HG03095 (cell line): ENCODE measurements around the gene MDGA2.
A peak's percentile ranks its signal among the peaks of the same experiment; 100 is the strongest.
"Not testable (repeated sequence)": the region's sequence is repeated elsewhere in the genome, so short reads cannot be mapped to it uniquely, and the experiment has no call there.

Experiments
- ATAC-seq: cut with Tn5 transposase; IDR thresholded peaks from one replicate; pipeline ENCODE4 v1.9.1; 2021; ENCODE audit warnings: moderate library complexity; ENCODE audit not compliant: unreplicated experiment

MDGA2 gene

DNA sequence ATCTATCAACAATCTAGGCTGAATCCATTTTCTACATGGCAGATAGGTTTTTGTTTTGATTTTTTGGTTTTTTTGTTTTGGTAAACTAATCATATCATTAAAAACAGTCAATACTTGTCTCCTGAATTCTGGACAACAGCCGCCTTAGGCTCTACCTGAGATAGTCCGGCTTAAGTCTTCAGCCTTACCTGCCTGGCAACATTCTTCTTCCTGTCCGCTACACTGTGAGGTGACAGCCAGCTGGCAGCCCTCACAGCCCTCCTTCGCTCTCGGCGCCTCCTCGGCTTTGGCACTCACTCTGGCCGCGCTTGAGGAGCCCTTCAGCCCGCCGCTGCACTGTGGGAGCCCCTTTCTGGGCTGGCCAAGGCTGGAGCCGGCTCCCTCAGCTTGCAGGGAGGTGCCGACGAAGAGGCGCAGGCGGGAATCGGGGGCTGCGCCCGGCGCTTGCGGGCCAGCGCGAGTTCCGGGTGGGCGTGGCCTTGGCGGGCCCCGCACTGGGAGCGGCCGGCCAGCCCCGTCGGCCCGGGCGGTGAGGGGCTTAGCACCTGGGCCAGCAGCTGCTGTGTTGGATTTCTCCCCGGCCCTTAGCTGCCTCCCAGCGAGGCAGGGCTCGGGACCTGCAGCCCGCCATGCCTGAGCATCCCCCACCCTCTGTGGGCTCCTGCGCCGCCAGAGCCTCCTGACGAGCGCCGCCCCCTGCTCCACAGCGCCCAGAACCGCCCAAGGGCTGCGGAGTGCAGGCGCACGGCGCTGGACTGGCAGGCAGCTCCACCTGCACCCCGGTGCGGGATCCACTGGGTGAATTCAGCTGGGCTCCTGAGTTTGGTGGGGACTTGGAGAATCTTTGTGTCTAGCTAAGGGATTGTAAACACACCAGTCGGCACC lies 49.0 kb downstream of the MDGA2 start:
- no peak for ATAC-seq

DNA sequence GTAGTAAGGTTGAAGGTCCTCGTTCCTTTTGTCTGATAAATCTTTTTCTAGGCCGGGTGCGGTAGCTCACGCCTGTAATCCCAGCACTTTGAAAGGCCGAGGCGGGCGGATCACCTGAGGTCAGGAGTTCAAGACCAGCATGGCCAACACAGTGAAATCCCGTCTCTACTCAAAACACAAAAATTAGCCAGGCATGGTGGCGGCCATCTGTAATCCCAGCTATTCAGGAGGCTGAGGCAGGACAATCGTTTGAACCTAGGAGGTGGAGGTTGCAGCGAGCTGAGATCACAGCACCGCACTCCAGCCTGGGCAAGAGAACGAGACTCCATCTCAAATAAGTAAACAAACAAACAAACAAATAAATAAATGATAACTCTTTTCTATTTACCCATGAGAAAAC lies 51.3 kb downstream of the MDGA2 start:
- not testable (repeated sequence) for ATAC-seq

DNA sequence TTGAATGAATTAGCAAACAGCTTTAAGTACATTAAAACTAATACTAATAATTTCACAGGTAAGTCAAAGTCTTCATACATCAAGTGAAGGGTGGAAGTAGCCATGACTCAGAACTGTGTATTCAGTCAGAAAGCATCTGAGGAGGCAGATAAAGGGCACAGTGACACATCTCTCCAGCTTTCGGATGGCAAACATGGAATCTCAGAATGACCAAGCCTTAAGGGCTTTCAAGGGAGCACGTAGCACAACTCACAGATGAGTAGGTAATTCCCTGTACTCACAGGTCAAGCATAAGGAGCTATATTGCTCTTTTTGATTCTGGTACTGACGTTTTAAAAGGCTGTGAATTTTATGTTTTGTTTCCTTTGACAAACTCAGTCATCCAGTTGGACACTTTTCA lies 56.0 kb downstream of the MDGA2 start:
- no peak for ATAC-seq

DNA sequence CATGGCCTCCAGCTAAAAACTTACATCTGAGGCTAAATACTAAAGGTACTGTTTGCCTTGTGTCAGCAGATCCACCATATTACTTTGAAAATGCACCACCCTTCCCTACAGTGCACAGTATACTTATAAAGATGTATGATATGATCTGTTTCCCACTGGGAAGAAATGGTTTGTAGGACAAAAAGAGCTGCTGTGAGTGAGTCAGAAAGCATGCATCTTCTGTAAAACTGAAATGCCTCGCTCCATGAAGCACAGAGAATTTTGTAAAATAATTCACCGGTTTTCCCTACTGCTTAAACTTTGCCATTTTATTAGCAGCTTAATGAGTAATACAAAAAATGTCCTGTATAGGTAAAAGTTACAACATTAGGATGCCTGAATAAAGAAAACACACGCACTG lies 68.8 kb downstream of the MDGA2 start:
- ATAC-seq, result no peak

DNA sequence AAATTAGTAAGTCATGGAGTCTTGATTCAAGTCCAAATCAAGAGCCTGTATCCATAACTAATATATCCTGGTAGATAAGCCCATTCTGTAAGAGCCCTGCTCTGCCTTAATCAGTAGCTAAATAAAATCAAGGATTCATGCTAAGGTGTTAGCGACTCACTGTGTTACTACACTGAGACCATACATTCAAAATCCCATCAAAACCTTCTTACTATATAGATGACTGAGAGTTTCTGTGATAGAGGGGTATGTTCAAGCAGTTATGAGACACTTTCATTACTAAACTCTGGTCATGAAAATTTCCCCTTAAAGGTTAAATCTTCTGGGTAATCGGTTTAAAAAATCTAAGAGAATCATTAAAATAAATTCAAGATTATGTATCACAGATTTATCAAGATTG lies 78.5 kb downstream of the MDGA2 start:
- no peak for ATAC-seq

DNA sequence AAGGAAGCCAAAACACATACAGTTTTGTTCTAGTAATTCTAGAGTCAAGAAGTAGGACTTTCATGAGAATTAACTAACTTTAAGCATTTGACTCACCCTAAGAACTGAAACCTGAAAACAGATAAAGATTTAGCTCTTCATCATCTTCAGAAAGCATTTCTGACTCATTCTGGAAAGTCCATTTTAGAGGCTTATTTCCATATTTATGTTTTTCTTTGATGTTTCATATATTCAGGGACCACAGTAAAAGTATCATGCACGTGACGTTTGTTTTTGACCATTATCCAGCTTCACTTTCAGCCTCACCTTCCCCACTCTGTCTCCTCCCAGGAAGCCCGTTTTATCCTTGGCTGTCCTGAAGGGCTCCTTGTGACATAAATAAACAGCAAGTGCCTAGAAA lies 79.2 kb downstream of the MDGA2 start:
- ATAC-seq, result peak; percentile 86

DNA sequence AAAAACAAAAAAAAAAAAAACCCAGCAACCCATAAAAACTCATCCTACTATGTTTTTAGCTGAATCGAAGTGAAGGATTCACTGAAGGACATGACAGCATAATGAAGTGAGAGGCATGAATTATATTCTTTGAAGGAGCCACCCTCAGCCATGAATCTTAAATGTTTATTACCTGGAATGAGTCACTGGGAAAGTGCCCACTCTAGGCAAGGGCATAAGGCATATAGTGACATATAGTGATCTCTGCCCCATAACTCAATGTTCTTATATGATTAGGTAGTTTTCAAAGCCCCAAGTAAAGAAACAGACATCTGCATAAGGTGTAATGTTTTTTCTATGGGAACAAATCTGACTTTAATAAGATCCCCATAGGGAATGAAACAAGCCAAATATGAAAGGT lies 79.9 kb downstream of the MDGA2 start:
- ATAC-seq, result no peak

DNA sequence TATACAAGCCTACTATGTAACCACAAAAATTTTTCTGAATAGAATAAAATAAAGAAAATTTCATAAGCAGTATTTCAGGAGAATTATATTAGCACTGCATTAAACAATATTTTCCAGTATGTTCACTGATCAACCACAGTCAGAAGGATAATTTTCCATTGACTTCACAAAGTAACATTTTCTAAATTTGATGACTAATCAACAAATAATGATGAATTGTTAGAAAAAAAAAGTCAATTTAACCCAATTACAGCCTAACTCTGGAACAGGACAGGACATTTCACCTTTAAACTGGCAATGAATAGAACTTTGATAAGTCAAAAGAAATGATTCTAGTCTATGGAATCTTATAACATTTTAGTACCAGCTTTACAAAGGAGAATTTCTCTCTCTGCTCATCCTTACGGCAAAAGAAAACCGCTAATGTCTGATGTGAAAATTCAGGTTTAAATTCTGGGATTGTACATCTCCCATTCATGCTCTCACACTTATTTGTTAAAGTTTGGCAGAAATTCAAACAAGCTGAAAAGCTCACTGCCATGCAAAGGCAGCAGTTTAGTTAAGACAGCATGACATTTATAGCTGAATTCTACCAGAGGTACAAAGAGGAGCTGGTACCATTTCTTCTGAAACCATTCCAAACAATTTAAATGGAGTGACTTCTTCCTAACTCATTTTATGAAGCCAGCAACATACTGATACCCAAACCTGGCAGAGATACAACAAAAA lies 84.5 kb downstream of the MDGA2 start:
- no peak for ATAC-seq

DNA sequence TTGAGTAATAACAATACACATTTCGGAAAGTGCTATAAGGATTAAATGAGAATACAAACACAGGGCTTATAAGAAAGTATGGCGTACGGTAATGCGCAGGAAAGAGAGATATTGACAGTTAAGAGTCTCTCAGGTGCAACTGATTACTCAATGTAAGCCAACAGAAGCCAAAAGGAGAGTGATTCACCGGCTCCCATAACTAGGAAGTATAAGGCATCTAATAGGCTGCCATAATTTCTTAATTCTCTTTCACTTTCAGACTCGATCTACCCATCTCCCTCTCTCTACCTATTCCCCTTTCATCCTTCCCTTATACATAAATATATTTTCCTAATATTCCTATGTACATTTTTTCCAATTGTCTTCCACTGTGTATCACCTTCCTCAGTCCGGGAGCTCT lies 90.0 kb downstream of the MDGA2 start:
- no peak for ATAC-seq

DNA sequence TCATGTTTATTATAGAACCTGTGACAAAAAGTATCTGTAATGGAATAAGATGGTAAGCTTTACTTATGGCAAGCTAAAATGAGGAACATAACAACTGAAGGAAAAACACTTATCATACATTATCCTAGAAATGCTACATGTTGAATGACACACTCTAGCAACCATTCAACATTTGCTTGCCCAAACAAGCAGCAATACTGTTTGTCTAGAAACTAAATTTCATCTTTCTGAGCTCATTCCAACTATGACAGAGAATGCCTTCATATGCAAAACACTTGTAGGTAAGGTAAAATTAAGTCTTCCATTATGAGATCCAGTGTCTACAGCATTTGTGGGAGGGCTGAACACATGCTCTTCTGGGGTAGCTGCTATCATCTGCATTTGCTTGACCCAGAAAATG lies 108.1 kb downstream of the MDGA2 start:
- ATAC-seq, result no peak

DNA sequence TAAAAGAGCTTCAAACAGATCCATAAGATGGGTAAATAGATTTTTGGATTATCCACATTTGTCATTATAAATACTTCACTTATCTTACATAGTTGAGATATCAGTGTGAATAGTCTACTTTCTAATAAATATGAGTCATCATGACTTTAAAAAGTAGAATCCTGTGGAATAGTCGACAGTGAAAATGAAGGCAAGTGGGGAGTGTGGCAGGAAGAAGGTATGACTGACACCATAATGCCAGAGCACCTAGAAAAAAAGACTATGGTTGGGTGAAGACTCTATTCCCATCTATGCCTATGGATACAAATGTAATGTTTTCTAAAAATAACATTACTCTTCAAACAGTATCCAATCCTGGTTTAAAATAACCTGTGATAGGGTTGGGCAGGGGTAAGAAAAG lies 117.5 kb downstream of the MDGA2 start:
- ATAC-seq, result no peak

DNA sequence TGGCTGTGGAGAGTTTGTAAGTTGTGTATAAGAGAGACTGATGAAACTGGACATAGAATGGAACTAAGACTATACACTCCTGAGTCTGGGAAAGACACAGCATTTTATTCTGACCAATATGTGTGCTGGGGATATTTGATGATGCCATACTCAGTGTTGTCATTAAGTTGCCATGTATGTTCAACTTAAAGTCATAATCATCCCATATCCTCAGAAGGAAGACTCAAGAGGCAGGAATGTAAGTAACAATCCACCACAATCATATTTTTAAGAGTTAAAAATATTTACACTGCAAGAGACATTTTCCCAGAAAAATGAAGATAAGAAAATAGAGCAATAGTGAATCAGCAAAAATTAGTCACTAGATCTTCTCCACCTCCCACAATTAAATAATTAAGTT lies 120.1 kb downstream of the MDGA2 start:
- ATAC-seq, result no peak

DNA sequence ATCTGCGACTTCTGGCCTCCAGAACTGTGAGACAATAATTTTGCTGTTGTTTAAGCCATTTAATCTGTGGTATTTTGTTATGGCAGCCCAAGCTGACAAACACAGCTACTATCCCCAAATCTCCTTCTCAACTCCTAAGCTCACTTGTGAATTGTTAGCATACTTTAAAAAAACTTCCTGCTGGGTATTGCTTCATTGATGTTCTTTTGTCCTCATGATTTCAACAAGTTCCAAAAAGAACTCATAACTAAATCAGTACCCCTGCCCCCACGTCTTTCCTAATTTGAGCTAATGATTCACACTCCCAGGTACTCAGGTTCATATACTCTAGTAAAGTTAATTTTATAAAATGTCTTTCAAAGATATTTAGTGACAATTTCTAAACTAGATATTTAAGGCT lies 125.5 kb downstream of the MDGA2 start:
- no peak for ATAC-seq

DNA sequence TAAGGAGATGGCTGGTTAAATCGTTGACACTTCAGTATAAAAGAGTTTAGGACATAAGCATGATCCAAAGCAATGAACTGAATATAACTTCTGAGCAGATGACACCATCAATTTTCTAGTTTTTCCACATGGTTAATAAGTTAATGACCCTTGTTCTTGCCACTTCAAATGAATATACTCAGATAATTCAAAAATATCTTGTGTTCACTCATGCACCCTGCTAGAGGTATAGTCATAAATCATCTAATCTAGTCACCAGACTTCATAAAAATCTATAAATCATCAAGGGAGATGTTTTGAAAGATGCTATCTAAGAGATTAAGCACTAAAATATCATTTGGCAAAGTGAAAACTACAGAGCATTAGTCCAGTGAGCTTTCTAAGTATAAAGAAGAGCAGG lies 131.9 kb downstream of the MDGA2 start:
- ATAC-seq, result no peak

DNA sequence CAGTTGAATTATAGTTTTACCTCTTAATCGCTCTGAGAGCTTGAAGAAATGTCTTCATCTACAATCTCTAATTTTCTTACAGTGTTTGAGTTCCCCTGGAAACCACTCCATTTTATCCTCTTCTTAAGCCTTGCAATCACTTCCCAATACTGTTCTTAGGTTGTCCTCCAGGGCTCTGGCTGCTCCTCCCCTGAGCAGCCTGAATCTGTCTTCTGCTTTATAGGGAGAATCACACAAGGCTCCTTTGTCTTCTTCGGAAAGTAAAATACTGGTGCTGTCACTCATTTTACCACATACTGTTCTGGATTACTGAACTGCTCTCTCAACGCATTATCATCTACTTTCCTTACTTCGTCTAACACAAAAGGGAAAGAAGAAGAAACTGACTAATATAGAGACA lies 133.7 kb downstream of the MDGA2 start:
- no peak for ATAC-seq

DNA sequence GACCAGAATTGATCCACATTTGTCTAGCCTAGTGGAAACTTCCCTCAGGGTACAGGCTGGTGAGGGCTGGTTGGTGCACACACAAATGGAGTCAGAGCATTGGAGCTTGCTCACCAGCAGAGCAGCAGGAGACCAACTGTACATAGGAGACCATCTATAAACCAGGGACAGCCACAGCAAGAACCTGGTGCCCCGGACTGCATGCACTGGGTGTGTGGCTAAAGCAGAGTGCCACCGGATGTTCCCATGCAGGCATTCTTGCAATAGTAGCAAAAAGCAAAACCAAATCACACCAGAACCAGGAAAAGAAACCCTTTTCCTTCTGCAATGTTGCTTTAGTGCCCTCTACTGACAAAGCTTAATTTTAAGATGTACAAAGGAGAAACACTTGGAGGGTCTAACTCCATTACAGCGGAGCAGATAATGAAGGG lies 136.4 kb downstream of the MDGA2 start:
- ATAC-seq, result no peak

DNA sequence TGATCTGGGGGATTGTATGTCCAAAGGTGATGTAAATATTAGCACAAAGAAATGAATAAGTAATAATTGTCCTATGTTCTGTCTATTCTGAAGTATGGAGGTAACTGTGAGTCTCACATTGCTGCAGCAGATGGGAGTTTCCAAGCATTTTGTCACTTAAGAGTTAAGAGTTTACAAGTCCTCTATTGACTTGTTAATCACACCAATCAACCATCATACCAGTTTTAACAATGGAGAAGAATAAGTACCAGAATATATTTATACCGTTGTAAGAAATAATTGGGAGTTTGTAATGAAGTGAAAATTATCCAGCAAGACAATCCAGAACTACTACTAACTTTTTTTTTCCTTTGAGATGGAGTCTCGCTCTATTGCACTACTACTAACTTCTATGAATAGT lies 139.1 kb downstream of the MDGA2 start:
- no peak for ATAC-seq

DNA sequence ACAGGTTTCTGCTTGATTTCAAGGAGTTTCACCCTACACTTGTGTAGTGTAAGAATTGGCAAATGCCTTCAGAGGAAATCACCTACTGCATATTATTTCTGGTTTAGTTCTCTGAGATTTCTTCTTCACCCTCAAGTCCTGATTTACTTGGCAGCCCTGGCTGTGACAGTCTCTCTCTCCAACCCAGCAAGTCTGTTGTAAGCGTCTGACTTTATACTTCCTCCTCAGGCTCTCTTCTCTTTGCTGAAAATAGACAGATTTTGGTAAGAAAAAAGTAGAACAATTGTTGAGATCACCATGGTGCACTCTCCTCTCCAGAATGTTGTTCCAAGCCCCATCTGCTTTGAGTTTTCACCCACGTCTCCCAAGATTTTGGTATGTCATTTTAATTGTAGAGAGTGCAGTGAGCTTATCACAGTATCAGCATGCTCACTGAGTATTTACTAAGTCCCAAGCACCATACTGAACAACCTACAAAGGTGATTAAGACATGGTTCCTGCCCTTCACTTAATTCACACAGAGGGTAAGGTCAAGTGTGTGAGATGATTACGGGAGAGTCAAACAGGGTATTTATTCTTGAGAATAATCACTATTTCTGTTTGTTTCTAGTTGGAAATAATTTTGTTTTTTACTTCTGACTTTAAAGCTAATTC lies 148.7 kb downstream of the MDGA2 start:
- no peak for ATAC-seq

DNA sequence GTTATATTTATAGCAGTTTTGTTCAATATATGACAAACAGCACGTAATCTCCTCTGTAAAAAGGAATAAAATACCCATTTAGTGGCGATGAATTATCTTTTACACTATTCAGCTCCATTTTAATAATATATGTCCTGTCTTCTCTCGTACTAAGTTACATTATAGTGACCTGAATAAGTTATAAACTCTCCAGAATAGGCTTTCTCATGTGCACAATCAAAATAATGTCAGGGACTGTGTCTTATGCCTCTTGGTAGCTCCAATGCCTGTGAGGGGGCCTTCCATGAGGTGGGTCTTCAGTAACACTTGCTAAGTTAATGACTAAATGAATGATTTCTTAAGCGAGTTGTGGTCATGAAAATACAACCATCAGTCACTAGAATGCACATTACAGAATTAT lies 150.9 kb downstream of the MDGA2 start:
- no peak for ATAC-seq

DNA sequence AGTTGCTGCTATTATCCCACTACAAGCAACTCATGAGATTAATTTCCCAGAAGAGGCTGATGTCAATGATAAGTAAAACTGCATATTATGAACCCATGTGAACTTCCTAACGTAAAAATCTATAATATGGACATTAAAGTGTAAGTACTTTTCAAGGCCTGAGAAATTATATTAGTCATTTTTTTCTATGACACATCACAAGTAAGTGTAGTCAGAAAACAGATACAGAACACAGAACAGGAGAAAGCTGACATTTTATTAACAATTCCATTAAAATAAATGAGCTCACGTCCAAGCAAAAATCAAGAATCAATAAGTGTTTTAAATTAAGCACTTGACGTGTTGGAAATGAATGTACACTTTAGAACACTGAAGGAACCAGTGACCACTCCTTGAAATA lies 155.0 kb downstream of the MDGA2 start:
- no peak for ATAC-seq

DNA sequence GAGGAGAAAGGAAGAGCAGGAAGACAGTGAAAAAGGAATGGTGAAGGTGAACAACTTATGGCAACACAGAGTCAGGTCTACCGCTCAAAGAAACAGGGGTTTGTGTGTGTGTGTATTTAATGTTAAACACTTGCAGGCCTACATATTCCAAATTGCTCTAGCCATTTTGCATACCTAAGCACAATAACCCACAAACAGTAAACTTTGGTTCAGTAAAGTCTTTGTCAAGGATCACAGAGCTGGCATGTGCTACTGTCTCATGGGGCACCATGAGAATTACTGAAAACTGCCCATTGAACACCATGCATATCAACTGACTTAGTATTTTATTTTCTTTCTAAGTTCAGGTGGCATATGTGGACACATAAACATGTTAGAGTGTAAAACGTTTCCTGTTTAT lies 163.6 kb downstream of the MDGA2 start:
- no peak for ATAC-seq

DNA sequence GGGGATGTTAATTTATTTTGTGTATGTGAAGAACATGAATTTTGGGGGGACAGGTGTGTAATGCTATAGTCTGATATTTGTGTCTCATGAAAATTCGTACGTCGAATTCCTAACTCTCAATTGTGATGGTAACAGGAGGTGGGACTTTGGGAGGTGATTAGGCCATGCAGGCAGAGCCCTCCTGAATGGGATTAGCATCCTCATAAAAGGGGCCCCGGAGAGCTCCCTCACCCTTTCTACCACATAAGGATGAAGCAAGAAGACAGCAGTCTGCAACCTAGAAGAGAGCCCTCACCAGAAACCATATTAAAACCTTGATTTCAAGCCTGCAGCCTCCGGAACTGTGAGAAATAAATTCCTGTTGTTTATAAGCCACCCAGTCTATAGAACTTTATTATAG lies 165.4 kb downstream of the MDGA2 start:
- ATAC-seq, result no peak
